ENCODE measurements around the gene CAMKK1.

The CAMKK1 gene

DNA sequence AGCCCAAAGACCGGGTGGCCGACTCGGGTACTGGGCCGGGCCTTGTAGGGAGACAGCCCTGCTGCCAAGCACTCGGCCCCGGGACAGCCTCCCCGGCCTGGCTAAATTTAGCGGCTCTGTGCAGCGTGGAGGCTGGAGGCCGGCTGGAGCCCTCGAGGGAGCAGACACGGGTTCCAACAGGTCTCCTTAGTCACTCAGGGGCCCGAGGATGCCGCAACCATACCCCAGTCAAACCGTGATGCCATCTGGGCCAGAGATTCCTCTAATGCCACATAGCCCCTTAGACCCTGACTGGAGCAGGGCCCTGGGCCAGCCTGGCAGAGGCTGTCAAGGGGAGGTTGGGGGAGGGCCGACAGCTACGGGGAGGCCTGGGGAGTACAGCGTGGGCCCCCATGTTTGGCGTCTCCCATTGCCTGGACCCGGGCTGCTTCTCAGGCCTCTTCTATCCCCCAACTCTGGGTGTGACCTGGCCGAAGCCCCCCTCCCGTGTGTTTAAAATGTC is 26.3 kb upstream of the CAMKK1 start:
- DNase-seq (ENCODE audit: low read depth, low spot score): no peak
- no peak overlapping the region for H3K4me3 ChIP-seq (ENCODE audit: low read length)

DNA sequence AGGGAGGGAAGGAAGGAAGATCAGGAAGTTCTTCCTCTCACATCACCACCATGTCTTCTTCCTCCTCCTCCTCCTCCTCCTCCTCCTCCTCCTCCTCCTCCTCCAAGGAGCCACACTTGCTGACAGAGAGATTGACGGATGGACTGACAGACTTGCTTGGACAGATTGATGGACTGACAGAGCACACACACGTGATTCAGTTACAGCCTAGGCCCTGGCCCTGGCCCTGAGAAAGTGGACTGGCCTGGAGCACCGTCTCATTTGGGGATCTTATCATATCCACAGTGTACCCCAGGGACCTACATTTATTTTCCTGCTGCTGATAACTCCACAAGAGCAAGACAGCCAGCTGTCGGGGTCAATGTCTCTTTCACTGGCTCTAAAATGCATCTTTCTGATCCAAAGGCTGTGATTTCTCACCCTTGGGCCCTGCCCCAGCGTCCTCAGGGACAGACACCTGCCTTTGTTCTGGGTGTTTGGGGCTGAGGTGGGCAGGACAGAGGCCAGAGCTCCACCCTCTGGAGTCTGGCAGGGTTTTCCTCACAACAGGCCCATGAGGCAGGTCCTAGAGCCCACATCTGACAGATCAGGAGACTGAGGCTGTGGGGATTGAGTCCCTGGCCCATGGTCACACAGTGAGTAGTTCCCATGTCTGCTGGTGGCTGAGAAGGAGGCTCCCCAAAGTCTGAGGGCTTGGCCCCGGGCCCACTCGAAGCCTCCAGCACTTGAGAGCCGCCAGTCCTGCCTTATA is 25.7 kb upstream of the CAMKK1 start:
- no peak for DNase-seq (ENCODE audit: low read depth, low spot score)
- H3K4me3 ChIP-seq (ENCODE audit: low read length): no peak overlapping the region

DNA sequence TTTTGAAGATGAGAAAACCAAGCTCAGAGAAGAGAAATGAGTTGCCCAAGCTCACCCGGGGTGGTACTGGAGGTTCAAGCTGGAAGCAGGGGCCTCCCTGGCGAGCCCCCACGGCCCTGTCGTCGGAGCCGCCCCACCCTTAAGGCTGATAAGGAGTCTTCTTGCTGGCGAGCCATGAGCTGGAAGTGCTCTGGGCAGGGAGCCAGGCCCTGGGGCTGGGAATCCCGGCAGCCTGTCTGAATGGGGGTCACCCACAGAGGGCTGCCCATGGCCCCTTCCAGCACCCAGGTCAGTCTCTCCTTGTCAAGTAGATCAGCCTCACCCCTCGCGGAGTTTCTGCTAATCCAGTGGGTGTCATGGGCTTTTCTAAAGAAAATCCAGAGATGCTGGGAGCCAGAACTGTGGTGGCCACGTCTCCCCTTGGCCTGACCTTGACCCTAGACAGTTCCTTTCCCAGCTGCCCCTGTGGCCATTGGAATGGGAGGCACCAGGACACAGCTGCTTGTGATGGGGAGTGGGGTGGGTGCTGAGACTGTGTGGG is 24.6 kb upstream of the CAMKK1 start:
- H3K4me3 ChIP-seq (ENCODE audit: low read length): no peak overlapping the region
- no peak for DNase-seq (ENCODE audit: low read depth, low spot score)

DNA sequence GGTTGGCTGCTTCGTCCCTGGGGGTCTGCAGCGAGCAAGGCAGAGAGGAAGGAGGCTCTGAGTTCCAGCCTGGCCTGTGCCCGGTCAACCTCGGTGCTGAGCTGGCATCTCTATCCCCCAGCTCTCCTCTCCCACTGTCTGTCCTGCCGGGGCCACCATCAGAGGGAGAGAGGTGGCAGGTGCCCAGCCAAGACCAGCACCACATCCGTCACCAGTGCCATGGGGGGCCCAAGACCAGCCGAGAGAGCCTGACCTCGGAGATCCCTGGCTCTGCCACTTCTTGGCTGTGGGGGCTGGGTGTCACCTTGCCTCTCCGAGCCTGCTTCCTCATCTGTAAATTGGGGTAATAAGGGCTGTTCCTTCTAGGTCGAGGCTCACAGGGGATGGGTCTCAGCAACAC is 24.0 kb upstream of the CAMKK1 start:
- H3K4me3 ChIP-seq (ENCODE audit: low read length): peak overlapping the region; percentile 41
- DNase-seq (ENCODE audit: low read depth, low spot score): no peak

DNA sequence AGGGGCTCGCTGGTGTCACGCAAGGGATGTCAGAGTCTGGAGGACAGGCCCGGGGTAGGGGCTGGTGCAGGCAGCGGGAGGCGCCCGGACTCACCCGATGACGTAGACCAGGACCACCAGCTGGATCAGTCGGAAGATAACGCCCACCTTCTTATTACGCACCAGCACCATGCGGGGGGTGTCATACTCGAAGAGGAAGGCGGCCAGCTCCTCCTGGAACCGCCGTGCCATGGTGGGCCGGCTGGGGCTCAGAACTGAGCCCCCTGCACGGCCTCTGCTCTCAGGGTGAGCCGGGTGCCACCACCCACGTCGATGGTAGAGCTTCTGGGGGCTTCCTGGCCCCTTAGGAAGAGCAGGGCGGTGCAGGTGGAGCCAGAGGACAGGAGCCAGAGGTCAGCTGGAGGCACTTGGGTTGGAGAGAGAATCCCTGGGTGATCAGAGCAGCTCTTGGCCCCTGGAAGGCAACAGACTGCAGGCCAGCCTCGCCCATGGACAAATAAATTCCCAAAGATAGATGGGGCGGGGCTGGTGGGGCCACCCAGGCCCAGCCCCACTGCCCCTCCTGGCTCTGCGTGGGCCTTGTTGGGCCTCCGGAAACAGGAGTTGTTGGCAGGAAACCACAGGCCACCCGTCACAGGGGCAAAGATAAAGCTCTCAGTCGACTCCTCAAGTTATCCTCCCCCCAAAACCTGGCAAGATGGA is 23.3 kb upstream of the CAMKK1 start, which contains the start of gene P2RX1:
TSS of gene P2RX1 (minus strand) at position 471 of the 702 bp plus-strand sequence. CDS start at position 231, 240 bp downstream.
- peak; percentile 88 for DNase-seq (ENCODE audit: low read depth, low spot score)
- peak within 1 kb of the TSS; percentile 41 for H3K4me3 ChIP-seq (ENCODE audit: low read length)

DNA sequence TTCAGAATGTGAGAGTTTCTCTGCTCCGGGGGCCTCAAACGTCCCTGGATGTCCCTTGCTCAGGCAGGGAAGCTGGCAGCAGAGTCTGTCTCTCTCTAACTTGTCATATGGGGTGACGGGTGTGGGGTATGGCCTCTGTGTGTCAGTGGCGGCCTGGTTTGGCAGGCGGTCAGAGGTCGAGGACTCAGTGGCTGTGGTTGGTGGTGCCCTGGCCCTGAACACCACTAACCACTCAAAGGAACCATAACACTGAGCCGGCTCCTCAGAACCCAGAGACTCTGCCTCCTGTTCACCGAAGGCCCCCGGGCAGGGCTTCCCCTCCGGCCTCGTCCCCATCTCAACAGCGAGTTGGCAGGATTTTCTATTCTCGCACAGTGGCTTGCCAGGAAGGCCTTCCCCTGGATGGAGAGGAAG is 22.7 kb upstream of the CAMKK1 start:
- no peak for DNase-seq (ENCODE audit: low read depth, low spot score)
- H3K4me3 ChIP-seq (ENCODE audit: low read length): peak overlapping the region; percentile 41

DNA sequence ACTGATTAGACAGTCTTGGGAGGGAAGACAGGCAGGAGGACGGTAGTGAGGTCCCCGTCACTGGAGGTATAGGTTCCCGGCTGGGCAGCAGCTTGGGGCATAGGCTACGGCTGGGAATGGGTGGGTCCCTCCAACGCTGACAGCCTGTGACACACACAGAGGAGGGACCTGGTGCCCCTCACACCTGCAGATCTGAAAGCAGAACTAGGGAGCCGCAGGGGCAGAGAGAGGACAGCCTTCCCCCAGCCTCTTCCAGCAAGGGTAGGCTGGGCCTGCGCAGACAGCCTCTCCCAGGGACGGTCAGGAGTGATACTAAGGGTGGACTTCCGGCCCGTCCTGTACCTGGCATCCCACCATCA is 21.4 kb upstream of the CAMKK1 start:
- no peak overlapping the region for H3K4me3 ChIP-seq (ENCODE audit: low read length)
- DNase-seq (ENCODE audit: low read depth, low spot score): peak; percentile 49

DNA sequence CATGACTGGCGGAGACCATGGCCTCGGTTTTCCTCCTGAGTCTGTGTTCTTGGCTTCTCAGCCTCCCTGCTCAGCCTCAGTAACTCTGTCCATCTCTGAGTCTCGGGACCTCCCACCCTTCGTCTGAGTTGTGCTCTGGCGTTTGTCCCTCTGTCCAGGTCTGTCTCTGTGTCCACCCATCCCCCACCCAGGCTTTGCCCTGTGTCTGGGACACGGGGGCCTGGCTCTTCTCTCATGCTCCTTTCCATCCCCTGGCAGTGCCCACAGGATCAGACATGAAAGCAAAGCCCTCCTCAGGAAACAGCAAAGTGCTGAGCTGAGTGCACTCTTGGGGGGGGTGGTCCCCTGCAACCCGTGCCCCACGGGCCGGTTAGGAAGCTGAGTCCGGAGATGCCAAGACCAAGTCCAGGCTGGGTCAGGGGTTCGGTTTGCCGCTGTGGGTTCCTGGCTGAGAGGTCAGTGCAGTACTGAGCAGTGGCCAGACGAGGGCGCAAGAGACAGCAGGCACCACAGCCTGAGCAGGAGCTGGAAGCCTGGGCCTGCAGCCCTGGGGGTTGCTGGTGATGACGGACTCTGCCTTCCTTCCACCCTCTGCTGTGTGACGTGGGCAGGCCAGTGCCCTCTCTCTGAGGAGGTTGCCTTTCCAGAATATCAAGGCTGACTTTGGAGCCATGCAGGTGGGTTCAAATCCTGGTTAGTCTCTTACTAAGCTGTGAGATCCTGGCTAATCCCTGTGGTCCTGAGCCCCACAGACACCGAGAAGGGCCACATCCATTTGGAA is 20.9 kb upstream of the CAMKK1 start:
- peak; percentile 60 for DNase-seq (ENCODE audit: low read depth, low spot score)
- H3K4me3 ChIP-seq (ENCODE audit: low read length): no peak overlapping the region

DNA sequence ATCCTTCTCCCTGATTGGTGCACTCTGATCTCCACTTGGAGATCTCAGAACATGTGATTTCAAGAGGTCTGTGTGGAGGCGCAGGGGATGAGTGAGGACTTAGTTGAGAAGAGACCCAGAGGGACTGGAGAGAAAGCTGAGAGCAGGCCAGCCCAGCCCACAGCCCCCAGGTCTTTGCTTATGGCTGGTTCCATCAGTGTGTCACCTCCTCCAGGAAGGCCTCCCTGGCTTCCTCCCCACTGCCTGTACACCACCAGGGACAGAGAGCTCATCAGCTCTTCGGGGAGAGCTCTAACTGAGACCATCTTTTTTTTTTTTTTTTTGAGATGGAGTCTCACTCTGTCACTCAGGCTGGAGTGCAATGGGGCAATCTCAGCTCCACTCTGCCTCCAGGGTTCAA is 20.0 kb upstream of the CAMKK1 start:
- no peak for DNase-seq (ENCODE audit: low read depth, low spot score)
- no peak overlapping the region for H3K4me3 ChIP-seq (ENCODE audit: low read length)

DNA sequence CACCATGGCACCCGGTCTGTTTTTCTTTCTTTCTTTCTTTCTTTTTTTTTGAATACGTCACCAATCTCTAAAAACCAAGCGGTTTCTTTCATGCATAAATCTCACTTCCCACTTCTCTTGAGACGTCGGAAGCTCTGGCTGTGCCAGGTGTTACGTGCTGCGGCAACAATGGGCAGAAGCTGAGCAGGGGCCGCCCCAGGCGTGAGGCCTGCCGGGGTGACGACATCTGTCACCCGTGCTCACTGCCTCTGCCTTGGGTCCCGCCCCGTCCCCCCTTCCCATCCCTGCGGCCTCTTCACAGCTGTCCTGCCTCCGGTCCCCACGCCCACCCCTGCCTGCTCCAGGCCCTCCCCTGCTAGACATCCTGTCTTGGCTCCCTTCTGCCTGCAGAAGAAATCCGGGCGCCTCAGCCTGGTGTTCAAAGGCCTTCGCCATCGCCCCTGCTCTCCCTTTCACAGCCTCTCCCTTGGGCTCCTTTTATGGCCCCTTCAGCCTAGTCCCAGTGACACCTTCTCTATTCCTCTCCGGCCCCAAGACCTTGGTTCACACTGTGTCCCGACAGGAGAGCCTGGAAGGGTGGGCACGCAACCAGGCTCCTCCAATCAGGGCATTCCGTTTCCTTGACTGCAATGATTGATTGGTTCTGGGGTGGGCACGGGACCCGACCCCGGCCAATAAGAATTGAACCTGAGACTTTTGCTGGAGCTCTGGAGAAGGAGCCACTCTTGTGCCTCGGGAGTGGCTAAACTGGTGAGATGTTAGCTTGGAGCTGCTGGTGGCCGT is 18.6 kb upstream of the CAMKK1 start:
- peak overlapping the region; percentile 50 for H3K4me3 ChIP-seq (ENCODE audit: low read length)
- DNase-seq (ENCODE audit: low read depth, low spot score): peak; percentile 96

DNA sequence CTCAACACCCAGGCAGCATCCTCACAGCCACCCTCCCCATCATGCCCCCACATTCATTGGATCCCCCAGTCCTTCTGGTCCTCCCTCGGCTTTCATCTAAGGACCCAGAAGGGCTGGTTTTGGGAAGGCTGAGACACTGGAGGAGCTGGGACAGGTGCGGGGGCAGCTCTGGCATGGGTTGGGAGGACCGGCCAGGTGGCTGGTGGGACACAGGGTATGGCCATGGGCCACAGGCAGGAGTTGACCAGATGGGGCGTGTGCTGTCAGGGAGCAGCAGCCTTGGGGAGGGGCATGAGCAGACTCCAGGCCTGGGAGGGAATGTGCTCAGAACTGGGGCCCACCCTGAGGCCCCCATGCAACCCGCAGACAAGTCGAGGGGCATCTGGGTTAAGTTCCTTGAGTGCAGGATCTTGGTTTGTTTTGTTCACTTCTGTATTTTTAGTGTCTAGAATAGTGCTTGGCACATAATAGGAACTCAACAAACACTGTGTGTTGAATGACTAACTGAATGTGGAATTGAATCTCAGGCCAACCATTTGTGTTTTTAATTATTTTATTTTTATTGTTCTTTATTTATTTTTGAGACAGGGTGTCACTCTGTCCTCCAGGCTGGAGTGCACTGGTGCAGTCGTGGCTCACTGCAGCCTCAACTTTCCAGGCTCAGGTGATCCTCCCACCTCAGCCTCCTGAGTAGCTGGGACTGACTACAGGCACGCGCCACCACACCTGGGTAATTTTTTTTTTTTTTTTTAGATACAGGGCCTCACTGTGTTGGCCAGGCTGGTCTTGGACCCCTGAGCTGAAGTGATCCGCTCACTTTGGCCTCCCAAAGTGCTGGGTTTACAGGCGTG is 17.8 kb upstream of the CAMKK1 start:
- no peak for DNase-seq (ENCODE audit: low read depth, low spot score)
- peak overlapping the region; percentile 50 for H3K4me3 ChIP-seq (ENCODE audit: low read length)

DNA sequence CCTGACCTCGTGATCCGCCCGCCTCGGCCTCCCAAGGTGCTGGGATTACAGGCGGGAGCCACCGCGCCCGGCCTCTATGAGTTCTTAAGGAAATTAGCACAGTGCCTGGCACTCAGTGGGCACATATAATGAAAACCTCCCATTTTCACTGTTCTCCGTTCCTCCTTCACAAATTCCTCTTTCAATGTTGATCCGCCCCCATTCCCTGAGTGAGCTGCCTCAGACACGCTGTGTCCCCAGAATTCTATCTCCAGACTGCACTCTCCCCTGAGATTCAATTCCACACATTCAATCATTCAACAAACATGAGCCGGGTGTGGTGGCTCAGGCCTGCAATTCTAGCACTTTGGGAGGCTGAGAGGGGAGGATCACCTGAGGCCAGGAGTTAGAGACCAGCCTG is 16.4 kb upstream of the CAMKK1 start:
- no peak overlapping the region for H3K4me3 ChIP-seq (ENCODE audit: low read length)
- DNase-seq (ENCODE audit: low read depth, low spot score): no peak

DNA sequence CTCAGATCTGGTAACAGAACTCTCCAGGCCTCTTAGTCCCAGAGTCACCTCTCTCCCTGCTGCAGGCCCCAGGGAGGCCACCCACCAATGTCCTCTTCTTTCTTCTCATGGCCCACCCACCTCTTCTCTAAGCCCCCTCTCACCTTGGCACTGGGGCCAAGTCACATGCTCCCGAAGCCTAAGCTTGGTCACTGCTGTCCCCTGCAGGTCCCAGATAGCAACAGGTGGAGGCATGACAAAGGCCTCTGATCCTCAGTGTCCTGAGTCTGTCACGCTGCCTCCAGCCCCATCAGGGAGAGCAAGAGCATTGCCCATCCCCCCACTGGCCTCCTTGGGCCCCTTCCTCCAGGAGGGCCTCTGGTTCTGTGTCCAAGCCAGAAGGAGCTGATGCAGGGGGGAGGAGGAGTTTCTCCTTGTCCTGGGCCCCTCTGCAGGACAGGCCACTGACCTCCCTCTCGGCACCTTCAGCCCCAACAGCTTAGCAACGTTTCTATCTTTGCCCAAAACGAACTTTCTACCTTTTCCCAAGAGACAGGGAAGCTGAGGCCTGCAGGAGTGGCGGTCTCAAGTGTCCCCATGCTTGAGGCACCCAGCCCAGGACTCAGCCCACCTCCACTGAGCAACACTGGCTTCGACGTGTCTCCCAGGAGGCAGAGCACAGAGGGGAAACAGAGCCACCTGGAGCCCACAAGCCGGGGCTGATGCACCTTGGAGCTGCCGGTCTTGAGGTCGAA is 14.8 kb upstream of the CAMKK1 start:
- no peak overlapping the region for H3K4me3 ChIP-seq (ENCODE audit: low read length)
- DNase-seq (ENCODE audit: low read depth, low spot score): no peak

DNA sequence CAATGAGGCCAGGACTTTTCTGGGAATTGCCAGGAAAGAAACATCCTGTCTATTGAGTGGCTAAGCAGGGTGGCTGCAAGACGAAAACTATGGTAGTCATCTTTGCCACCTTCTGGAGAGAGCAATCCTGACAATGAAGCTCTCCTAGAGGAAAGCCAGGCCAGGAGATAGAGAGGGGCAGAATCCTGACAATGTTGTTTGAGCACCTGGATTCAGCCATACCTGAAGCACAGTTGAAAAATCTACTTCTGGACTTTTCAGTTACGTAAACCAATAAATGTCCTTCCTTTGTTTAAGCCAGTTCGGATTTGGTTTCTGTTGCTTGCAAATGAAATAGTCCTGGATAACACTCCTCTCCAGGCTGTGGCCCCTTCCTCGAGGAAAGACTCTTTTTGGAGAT is 14.0 kb upstream of the CAMKK1 start:
- no peak overlapping the region for H3K4me3 ChIP-seq (ENCODE audit: low read length)
- no peak for DNase-seq (ENCODE audit: low read depth, low spot score)

DNA sequence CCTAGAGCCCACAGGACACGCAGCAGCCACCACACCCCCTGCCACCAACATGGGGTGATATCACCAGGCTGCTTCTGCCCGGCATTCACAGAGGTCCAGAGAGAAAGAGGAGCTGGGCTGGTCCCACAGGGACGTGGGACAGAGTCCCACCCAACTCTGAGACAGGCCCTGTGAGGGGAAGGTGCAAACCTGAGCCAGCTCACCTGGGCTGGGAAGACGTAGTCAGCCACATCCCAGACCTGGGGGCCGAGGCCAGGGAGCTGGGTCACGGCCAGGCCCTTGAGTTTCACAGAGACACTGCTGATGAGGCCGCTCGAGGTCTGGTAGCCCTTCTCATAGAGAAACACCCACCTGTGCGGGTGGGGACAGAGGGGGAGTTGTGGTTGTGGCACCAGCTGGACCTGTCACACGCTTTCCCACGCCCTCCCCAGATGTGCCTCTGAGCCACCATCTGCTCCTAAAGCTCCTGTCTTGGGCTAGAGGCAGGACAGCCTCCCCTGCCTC is 12.2 kb upstream of the CAMKK1 start:
- no peak for DNase-seq (ENCODE audit: low read depth, low spot score)

DNA sequence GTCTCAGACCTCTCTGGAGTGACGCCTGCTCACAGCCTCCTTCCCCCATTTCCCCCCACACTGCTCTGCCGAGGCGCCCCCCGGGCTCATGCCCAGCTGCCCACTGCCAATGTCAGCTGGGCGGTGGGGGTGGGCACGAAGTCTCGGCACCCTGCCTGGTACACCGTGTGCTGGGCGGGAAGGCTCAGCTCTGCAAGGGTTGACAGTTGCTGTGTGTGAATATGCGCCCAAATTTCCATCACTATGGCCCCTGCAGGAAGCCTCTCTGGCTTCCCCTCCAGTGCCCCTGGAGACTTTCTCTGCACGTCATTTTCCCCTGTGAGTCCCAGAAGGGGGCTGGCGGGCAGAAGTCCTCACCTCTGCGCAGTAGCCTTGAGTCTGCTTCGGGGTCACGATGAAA is 11.6 kb upstream of the CAMKK1 start:
- no peak for DNase-seq (ENCODE audit: low read depth, low spot score)
- H3K4me3 ChIP-seq (ENCODE audit: low read length): no peak overlapping the region

More for the DNA sequence above, 12.2 kb upstream of the CAMKK1 start:
- no peak overlapping the region for H3K4me3 ChIP-seq (ENCODE audit: low read length)

DNA sequence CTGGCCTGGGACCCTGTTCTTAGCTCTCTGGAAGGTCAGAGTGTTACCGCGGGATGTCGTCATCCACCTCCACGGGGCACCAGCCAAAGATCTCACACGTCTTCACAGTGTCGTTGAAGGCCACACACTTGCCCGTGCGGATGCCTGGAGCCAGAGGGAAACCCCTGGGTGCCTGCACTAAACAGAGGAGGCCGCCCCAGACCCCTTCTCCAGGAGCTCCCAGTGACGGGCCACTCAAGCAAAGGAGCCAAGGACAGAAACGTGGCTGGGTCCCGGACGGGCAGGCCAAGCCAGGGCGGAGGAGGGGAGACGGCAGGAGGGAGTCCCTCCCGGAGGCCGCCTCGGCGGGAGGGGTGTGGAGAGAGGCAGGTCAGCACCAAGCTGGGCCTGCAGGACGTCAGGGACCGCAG is 11.0 kb upstream of the CAMKK1 start:
- H3K4me3 ChIP-seq (ENCODE audit: low read length): no peak overlapping the region
- no peak for DNase-seq (ENCODE audit: low read depth, low spot score)
